ENCODE data around the gene GTPBP3. TPM values are rescaled to one million over a fixed set of nuclear protein-coding genes. Genes with fewer than 3 reads are reported as not detected.

Gene GTPBP3
- total RNA-seq, 4 donors from 2014 or later: 9.3 to 20.2 (median 15.6) TPM

GRCh38 chr19:17321655-17322489, 15.5 kb upstream of the GTPBP3 start:
- Histone ChIP-seq H3K4me1 (peaks cover 0 to 36% (median 0%) of the 10 kb centered on the region in 3 donors), H3K4me3 (no peak overlapping the region), H3K27ac (no peak overlapping the region), H3K36me3 (peaks cover 0 to 71% of the 10 kb centered on the region in 2 donors), H3K27me3 (no peaks in the 10 kb centered on the region), H3K9me3 (no peaks in the 10 kb centered on the region)
- WGBS, 2 donors (ENCODE audit: low coverage in 1 of 2): 100% methylated on average over 1 to 2 of the region's 19 CpGs
- ATAC-seq: no peak
- TF ChIP-seq CTCF (IDR thresholded peaks at IDR 0.05) (no peak), POLR2AphosphoS5 (IDR thresholded peaks at IDR 0.05) (no peak), EP300 (IDR thresholded peaks at IDR 0.05) (no peak), POLR2A (IDR thresholded peaks at IDR 0.05) (no peak)

GRCh38 chr19:17322854-17323253, 14.5 kb upstream of the GTPBP3 start:
- TF ChIP-seq EP300 (IDR thresholded peaks at IDR 0.05): no peak
- TF ChIP-seq POLR2A (IDR thresholded peaks at IDR 0.05): no peak
- TF ChIP-seq CTCF (IDR thresholded peaks at IDR 0.05): no peak
- no peak for TF ChIP-seq POLR2AphosphoS5 (IDR thresholded peaks at IDR 0.05)
- Histone ChIP-seq H3K4me1 (peaks cover 0 to 46% (median 0%) of the 10 kb centered on the region in 3 donors), H3K4me3 (no peak overlapping the region), H3K9me3 (no peaks in the 10 kb centered on the region), H3K27ac (no peak overlapping the region), H3K36me3 (peaks cover 0 to 62% of the 10 kb centered on the region in 2 donors), H3K27me3 (no peaks in the 10 kb centered on the region)
- no peak for ATAC-seq
- WGBS, 2 donors (ENCODE audit: low coverage in 1 of 2): 54% methylated on average over 3 of the region's 10 CpGs; no CpG with 5 or more reads in 1 of the 2 donors

- ATAC-seq: no peak
- TF ChIP-seq POLR2AphosphoS5 (IDR thresholded peaks at IDR 0.05) (no peak), CTCF (IDR thresholded peaks at IDR 0.05) (no peak), POLR2A (IDR thresholded peaks at IDR 0.05) (no peak), EP300 (IDR thresholded peaks at IDR 0.05) (no peak)
- Histone ChIP-seq H3K4me1 (peaks cover 0 to 52% (median 0%) of the 10 kb centered on the region in 3 donors), H3K27me3 (no peaks in the 10 kb centered on the region), H3K4me3 (peak overlapping the region in 1 of 2 donors; percentile 4), H3K27ac (peak overlapping the region in 1 of 4 donors; percentile 19), H3K36me3 (peaks cover 0 to 57% of the 10 kb centered on the region in 2 donors), H3K9me3 (no peaks in the 10 kb centered on the region)
- 57% methylated on average over 3 of the region's 56 CpGs; no CpG with 5 or more reads in 1 of the 2 donors for WGBS, 2 donors (ENCODE audit: low coverage in 1 of 2)
These were observed 13.9 kb upstream of the GTPBP3 start for GRCh38 chr19:17323300-17323963.

- no peak for ATAC-seq
- no CpG with 5 or more reads among the region's 7 CpGs for WGBS, 2 donors (ENCODE audit: low coverage in 1 of 2)
- H3K27me3 ChIP-seq: peaks cover 3% of the 10 kb centered on the region
- H3K27ac ChIP-seq: peak overlapping the region in 1 of 4 donors; percentile 19
- peaks cover 0 to 51% of the 10 kb centered on the region in 2 donors for H3K36me3 ChIP-seq
- H3K4me3 ChIP-seq: peak overlapping the region in 1 of 2 donors; percentile 4
- peaks cover 0 to 57% (median 5%) of the 10 kb centered on the region in 3 donors for H3K4me1 ChIP-seq
- H3K9me3 ChIP-seq: no peaks in the 10 kb centered on the region
- TF ChIP-seq POLR2AphosphoS5 (IDR thresholded peaks at IDR 0.05): no peak
- no peak for TF ChIP-seq EP300 (IDR thresholded peaks at IDR 0.05)
- no peak for TF ChIP-seq CTCF (IDR thresholded peaks at IDR 0.05)
- no peak for TF ChIP-seq POLR2A (IDR thresholded peaks at IDR 0.05)
These were observed 13.4 kb upstream of the GTPBP3 start for GRCh38 chr19:17323964-17324332.
